Subcutaneous adipose tissue (tissue), 4 donors: ENCODE data around the gene C6orf163. TPM values are rescaled to one million over a fixed set of nuclear protein-coding genes. Genes with fewer than 3 reads are reported as not detected.

Experiments
- total RNA-seq, 4 donors: library from RNA; depleted of rRNA; stranded (reverse); fragments of >200 nt; gene quantifications; one replicate each; pipeline ENCODE4 v1.1.0, GENCODE V29; 2016
- TF ChIP-seq, protein P1 (sequence below): fragments of 450-650 bp; IDR thresholded peaks from one replicate; pipeline ENCODE4 v1.5.1; 2016; ENCODE audit warnings: low read depth, mild to moderate bottlenecking, control low read depth, antibody characterized with exemption, moderate library complexity

Gene C6orf163
- total RNA-seq, 4 donors from 2014 or later: 3.7 to 10.4 (median 4.6) TPM

DNA sequence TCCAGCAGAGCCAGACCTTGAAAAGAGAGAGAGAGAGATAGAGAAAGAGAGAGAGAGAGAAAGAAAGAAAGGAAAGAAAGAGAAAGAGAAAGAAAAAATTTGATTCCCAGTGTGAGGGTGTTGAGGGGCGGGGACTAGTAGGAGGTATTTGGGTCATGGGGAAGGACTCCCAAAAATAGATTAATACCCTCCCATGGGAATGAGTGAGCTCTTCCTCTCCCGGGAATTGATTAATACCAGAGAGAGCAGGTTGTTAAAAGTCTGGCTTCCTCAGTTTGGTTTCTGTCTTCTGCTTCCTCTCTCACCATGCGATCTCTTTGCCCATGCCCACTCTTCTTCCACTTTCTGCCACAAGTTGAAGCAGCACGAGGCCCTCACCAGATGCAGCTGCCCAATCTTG, 34.3 kb downstream of the C6orf163 start:
- TF ChIP-seq, protein P1, sequence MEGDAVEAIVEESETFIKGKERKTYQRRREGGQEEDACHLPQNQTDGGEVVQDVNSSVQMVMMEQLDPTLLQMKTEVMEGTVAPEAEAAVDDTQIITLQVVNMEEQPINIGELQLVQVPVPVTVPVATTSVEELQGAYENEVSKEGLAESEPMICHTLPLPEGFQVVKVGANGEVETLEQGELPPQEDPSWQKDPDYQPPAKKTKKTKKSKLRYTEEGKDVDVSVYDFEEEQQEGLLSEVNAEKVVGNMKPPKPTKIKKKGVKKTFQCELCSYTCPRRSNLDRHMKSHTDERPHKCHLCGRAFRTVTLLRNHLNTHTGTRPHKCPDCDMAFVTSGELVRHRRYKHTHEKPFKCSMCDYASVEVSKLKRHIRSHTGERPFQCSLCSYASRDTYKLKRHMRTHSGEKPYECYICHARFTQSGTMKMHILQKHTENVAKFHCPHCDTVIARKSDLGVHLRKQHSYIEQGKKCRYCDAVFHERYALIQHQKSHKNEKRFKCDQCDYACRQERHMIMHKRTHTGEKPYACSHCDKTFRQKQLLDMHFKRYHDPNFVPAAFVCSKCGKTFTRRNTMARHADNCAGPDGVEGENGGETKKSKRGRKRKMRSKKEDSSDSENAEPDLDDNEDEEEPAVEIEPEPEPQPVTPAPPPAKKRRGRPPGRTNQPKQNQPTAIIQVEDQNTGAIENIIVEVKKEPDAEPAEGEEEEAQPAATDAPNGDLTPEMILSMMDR: no peak

DNA sequence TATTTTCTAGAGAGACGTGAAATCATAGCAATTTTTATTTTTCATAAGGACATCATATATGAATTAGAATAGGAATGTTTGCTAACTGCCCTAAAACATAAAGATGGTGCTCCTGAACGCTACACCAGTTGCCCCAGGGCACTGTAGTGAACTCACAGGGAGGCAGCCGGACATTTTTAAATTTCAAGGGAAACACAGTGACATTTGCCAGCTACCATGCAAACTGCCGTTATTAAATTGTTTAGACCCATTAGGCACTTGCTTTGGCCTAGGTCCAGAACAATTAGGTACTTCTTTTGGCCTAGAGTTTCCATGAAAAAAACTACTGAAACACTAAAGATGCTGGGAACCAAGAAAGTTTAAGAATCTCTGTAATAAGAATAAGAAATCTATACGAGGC, 38.2 kb downstream of the C6orf163 start:
- TF ChIP-seq, protein P1: no peak

DNA sequence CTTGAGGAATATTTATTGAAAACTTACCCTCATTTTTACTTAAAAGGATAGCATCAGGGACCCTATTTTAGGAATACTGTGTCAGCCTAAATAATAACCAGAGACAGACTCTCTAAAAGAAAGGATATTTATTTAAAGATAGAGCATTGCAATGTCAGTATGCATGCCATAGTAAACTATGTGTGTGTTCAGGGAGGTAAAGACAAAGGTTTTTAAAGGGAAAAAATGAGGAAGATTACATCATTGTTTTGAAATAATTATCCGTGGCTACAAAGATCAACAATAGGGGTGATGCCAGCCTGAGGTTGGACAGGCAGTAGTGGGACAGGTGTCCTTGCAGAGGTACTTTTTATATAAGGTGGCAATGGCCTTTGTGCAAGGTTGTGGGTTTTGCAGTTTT, 39.4 kb downstream of the C6orf163 start:
- TF ChIP-seq, protein P1: no peak

DNA sequence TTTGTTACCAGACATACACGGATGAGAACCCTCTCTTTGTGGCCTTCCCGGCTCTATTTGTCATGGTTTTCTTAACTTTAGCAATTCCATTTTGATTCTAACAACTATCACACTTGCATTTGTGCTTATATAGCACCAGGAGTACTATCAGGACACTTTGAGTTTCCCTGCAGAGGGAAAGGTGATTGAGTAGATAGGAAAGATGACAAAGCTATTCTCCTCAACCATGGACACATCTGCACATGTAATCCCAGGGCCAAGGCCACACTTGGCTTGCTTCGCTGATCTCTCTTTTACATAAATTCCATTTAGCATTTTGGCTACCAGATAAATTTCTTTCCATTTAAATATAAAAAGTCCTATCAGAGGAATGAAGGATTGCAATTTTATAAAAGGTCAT, 39.8 kb downstream of the C6orf163 start:
- TF ChIP-seq, protein P1: no peak

DNA sequence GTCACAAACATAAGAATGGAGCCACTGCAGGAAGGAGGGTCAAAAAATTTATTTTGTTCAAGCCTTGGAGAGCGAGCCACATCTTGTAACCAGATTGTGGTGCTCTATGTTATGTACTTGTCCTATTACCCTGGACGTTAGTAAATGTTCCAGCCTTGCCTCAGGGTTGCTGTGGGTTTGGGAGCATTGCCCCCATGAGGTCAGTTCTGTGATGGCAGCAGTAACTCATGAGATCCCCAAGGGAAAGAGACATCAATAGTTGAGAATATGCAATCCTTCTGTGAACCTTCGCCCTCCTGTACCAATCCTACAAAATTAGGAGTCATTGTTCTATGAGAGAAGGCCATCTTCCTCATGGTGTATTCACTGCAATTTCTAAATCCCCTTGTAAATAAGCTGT, 46.7 kb downstream of the C6orf163 start:
- TF ChIP-seq, protein P1: no peak

DNA sequence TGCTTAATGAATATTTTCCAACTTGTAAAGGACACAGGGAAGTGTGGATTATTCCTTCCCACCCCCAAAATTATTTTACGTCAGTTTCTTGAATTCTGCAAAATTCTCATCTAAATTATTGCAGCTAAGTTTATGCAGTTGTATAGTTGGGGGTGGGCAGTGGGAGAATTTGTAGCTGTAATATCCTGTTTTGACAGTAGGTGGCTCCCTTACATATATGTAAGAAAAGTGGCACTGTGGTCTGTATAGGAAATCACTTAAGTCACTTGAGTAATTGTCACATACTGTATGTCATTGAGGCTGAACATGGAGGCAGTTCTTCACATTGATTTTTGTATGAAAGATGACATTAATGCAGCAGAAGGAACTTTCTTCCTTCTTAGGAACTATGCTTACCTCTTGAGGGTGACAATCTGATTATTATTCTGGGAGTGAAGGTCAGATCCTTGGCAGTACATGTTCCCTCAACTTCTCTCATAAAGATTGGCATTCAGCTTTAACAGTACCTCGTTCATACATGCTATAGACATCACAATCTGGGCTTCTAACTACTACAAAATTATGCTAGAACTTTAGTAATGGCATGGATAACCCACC, 48.5 kb downstream of the C6orf163 start:
- TF ChIP-seq, protein P1: no peak

DNA sequence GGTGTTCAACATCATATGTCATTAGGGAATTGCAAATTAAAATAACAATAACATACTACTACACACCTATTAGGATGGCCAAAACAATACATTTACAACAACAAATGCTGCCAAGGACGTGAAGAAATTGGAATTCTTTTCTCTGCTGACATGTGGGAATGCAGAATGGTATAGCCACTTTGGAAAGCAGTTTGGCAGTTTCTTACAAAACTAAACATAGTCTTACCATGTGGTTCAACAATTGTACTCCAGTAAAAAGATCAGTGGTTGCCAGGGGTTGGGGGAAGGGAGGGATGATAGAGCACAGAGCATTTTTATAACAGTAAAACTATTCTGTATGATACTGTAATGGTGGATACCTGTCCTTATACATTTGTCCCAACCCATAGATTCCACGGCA, 50.8 kb downstream of the C6orf163 start:
- TF ChIP-seq, protein P1: no peak
